ENCODE results near the gene NLGN4X. TPM values are rescaled to one million over a fixed set of nuclear protein-coding genes. Genes with fewer than 3 reads are reported as not detected.

NLGN4X gene
- total and polyA plus RNA-seq, 2 donors (not counting 3 experiments of a cell fraction or from before 2014, with no cell fraction given): 0.03 TPM; not detected in 1

DNA sequence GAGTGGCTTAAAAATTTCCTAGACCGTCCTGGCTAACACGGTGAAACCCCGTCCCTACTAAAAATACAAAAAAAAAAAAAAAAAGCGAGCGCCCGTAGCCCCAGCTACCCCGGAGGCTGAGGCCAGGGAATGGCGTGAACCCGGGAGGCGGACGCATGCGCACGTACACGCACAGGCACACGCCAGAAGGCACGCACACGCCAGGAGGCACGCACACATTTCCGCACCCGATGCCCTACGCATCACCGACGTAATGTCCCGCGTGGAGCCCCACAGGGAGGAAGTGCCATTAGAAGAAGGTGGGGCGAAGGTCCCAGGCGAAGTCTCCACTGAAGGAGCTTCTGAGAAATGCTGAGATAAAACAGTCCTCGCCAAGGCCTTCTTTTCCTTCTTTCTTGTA, 41.4 kb downstream of the NLGN4X start:
- Histone ChIP-seq H3K27me3 (ENCODE audit: control insufficient read depth in 2 of 2, insufficient read depth in 2 of 2, low read length in 2 of 2) (no peaks in the 10 kb centered on the region), H3K4me1 (ENCODE audit: control insufficient read depth, extremely low read depth, insufficient read depth, low read length) (no peaks in the 10 kb centered on the region), H3K27ac (ENCODE audit: insufficient read depth, low read depth, low read length) (no peak overlapping the region), H3K79me2 (ENCODE audit: control insufficient read depth, insufficient read depth, low read length) (no peaks in the 10 kb centered on the region), H3K36me3 (ENCODE audit: control insufficient read depth in 2 of 2, extremely low read depth in 1 of 2, insufficient read depth in 2 of 2, low read length in 2 of 2) (no peaks in the 10 kb centered on the region), H3K9ac (replicated peaks; ENCODE audit: extremely low read depth, insufficient read depth, low read length) (no peak overlapping the region), H3K4me3 (replicated peaks in 1 of 3; ENCODE audit: insufficient read depth in 1 of 3, low read depth in 1 of 3, low read length in 3 of 3) (no peak overlapping the region), H3K9me1 (replicated peaks; ENCODE audit: control insufficient read depth, extremely low read depth, insufficient read depth, low read length) (no peaks in the 10 kb centered on the region), H4K20me1 (replicated peaks; ENCODE audit: control insufficient read depth, extremely low read depth, insufficient read depth, low read length) (no peaks in the 10 kb centered on the region), H3K9me3 (replicated peaks; ENCODE audit: control insufficient read depth, insufficient read depth, low read length) (no peaks in the 10 kb centered on the region), H3K4me2 (ENCODE audit: insufficient read depth, low read length) (no peak overlapping the region), H2AFZ (ENCODE audit: low read depth, low read length) (no peak overlapping the region)
- dilution Hi-C loops (cut with MboI; ENCODE audit: extremely low pct_ligation_motif_present, low sequenced_read_pairs) (no loop called here), intact Hi-C loops (cut with micrococcal nuclease) (no loop called here)
- DNase-seq (ENCODE audit: low read depth, low spot score) (no peak), FAIRE-seq (no peak)
- CTCF ChIA-PET: no interaction called here
- POLR2A ChIA-PET: no interaction called here
- no TSS peak for BruUV-seq (replicated peaks)
- TF ChIP-seq GATA2 (IDR thresholded peaks at IDR 0.05; ENCODE audit: insufficient read depth, insufficient read length, low read depth, low read length) (no peak), POLR2A (IDR thresholded peaks at IDR 0.05; ENCODE audit: low read depth, low read length) (no peak), POLR2AphosphoS5 (IDR thresholded peaks at IDR 0.05; ENCODE audit: insufficient read depth, low read depth, low read length) (no peak), EZH2 (IDR thresholded peaks at IDR 0.05; ENCODE audit: borderline replicate concordance, low read depth, low read length, severe bottlenecking) (no peak), JUN (IDR thresholded peaks at IDR 0.05; ENCODE audit: borderline replicate concordance, insufficient read depth, insufficient read length, low read depth) (no peak), FOS (IDR thresholded peaks at IDR 0.05; ENCODE audit: borderline replicate concordance, insufficient read depth, low read length) (no peak), CTCF (IDR thresholded peaks at IDR 0.05; ENCODE audit: extremely low read depth in 1 of 2, insufficient read depth in 1 of 2, low read depth in 1 of 2, low read length in 2 of 2) (no peak), MYC (IDR thresholded peaks at IDR 0.05; ENCODE audit: low read depth, low read length) (no peak)
- TF ChIP-seq, protein P1, sequence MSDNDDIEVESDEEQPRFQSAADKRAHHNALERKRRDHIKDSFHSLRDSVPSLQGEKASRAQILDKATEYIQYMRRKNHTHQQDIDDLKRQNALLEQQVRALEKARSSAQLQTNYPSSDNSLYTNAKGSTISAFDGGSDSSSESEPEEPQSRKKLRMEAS (IDR thresholded peaks at IDR 0.05; ENCODE audit: insufficient read depth, insufficient read length): no peak

All from endothelial cell of umbilical vein (primary cell).